ENCODE data around the gene DGKD. TPM values are rescaled to one million over a fixed set of nuclear protein-coding genes. Genes with fewer than 3 reads are reported as not detected.

DGKD gene
- total and polyA plus RNA-seq, 9 of the 15 experiments (the other 6 are each of a cell fraction or from before 2014, with no cell fraction given): 0.52 to 29.5 (median 10.6) TPM

DNA sequence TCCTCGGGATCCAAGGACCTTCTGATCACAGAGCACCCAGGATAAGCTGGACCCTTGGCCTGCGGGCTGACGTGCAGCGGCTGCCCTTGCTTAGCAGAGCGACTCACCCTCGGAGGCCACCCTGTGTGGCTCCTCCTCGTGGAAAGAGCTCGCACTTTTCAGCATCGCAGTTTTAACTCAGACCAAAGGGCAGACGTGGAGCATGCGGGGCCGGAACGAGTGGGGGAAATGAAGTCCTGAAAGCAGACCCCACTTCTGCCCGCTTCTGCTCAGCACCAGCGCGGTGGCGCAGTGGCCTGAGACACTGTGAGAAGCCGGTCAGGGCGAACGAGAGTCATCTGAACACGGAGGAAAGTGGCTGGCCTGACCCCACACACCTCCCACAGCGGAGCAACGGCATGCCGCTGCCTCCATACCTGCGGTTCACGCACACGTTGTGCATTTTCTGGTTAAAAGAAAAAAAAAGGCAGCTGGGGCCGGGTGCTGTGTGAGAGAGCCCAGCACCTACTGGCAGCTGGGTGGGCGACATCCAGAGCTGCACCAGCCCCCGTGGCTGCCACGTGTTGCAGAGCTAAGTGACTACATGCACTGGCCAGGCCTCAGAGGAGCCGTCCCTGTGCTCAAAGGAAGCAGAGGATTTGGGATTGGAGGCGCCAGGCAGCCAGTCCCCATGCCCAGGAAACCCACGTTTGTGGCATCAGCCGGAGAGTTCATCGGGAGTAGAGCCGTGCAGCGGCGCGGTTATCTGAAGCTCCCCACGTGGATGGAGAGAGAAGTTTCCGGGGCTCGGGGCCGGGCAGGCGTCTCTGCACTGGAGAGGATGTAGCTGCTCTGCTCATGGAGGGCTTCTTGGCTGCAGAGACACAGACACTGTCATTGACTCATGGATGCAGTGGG is 122.6 kb downstream of the DGKD start:
- WGBS (ENCODE audit: insufficient coverage, low coverage, missing lambda C conversion rate): 75% methylated on average over 20 of the region's 45 CpGs
- FAIRE-seq (no peak), DNase-seq (ENCODE audit: extremely low read depth in 1 of 4, low spot score in 3 of 4) (no peak), ATAC-seq (no peak)
- Histone ChIP-seq H3K9me1 (ENCODE audit: control insufficient read depth, insufficient read depth, low read length) (no peaks in the 10 kb centered on the region), H3K79me2 (ENCODE audit: control insufficient read depth, insufficient read depth, low read length) (no peaks in the 10 kb centered on the region), H3K9ac (ENCODE audit: insufficient read depth in 1 of 2, low read depth in 2 of 2, low read length in 2 of 2) (no peak overlapping the region), H4K20me1 (replicated peaks; ENCODE audit: control insufficient read depth, insufficient read depth, low read length) (no peaks in the 10 kb centered on the region), H2AFZ (ENCODE audit: low read depth, low read length) (no peak overlapping the region), H3K27ac (ENCODE audit: extremely low read depth, low read depth, low read length) (no peak overlapping the region), H3K4me1 (replicated peaks in 1 of 2; ENCODE audit: control insufficient read depth in 2 of 2, insufficient read depth in 2 of 2, low read length in 2 of 2) (peaks cover 2 to 21% of the 10 kb centered on the region in 2 experiments; a peak in 2 of 5 replicates), H3K36me3 (ENCODE audit: control insufficient read depth, insufficient read depth, low read length) (no peaks in the 10 kb centered on the region; the same call in 2 of the 3 replicates), H3K4me3 (no peak overlapping the region), H3K9me3 (replicated peaks; ENCODE audit: control insufficient read depth, insufficient read depth, low read depth, low read length) (no peaks in the 10 kb centered on the region), H3K27me3 (ENCODE audit: control insufficient read depth in 2 of 2, insufficient read depth in 2 of 2, low read length in 2 of 2) (no peaks in the 10 kb centered on the region), H3K4me2 (ENCODE audit: insufficient read depth, low read length) (no peak overlapping the region)
- ChIA-PET CTCF (ENCODE audit: low intra/inter-chr PET ratio) (no interaction called here), POLR2A (interaction anchor here (0.8 to 1.2 kb wide), 3 partner anchors 78 to 302 kb away, joined by 3 to 4 read pairs (median 3); no protein-coding TSS in a partner anchor)
- no TSS peak for BruUV-seq (replicated peaks)
- in situ Hi-C loops (cut with MboI): no loop called here
- TF ChIP-seq POLR2G (IDR thresholded peaks at IDR 0.05; ENCODE audit: low read depth, low read length) (0 out of 2 replicates have a peak, but pooled peaks have one; percentile 19), FOXA3 (CRISPR knock-in tag; conservative IDR thresholded peaks at IDR 0.05 in 1 of 2, IDR thresholded peaks at IDR 0.05 in 1 of 2) (no peak), SMARCB1 (IDR thresholded peaks at IDR 0.05; ENCODE audit: insufficient read length, low read depth) (no peak)
- TF ChIP-seq, protein P1, sequence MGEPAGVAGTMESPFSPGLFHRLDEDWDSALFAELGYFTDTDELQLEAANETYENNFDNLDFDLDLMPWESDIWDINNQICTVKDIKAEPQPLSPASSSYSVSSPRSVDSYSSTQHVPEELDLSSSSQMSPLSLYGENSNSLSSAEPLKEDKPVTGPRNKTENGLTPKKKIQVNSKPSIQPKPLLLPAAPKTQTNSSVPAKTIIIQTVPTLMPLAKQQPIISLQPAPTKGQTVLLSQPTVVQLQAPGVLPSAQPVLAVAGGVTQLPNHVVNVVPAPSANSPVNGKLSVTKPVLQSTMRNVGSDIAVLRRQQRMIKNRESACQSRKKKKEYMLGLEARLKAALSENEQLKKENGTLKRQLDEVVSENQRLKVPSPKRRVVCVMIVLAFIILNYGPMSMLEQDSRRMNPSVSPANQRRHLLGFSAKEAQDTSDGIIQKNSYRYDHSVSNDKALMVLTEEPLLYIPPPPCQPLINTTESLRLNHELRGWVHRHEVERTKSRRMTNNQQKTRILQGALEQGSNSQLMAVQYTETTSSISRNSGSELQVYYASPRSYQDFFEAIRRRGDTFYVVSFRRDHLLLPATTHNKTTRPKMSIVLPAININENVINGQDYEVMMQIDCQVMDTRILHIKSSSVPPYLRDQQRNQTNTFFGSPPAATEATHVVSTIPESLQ (CRISPR knock-in tag; IDR thresholded peaks at IDR 0.05): no peak
- intact Hi-C loops (cut with micrococcal nuclease): no loop called here
